GM12864 (cell line): Measurements from ENCODE around the gene TEKT5.

Source experiments
- DNase-seq: peaks from one replicate; pipeline ENCODE4 v3.0.0-alpha.2; 2011; ENCODE audit warnings: low read depth
- H3K4me3 ChIP-seq: 2 replicates; pipeline ENCODE4 v1.5.1; 2011; ENCODE audit warnings: mild to moderate bottlenecking, low read depth, low read length, control low read depth
- TF ChIP-seq, protein P1 (sequence below): IDR thresholded peaks from 2 replicates; pipeline ENCODE4 v1.5.1; 2011; ENCODE audit warnings: low read depth, mild to moderate bottlenecking, moderate library complexity, low read length, control low read depth, inconsistent platforms; ENCODE audit errors: missing control alignments

The TEKT5 gene

DNA sequence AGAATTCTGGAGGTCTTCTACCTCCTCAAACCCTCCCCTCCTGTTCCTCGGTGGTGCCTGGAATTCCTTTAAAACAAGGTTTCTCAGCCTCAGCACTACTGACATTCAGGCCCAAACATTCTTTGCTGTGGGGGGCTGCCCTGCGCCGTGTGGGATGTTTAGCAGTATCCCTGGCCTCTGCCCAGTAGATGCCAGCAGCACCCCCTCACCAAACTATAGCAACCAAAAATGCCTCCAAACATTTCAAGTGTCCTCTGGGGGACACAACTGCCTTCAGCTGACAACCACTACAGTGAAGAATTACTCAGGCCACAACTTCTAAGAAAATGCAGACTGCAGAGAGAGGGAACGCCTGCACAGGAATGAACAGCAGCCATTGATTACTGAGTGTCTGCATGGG, 28.4 kb downstream of the TEKT5 start:
- DNase-seq: no peak
- no peak overlapping the region for H3K4me3 ChIP-seq
- TF ChIP-seq, protein P1, sequence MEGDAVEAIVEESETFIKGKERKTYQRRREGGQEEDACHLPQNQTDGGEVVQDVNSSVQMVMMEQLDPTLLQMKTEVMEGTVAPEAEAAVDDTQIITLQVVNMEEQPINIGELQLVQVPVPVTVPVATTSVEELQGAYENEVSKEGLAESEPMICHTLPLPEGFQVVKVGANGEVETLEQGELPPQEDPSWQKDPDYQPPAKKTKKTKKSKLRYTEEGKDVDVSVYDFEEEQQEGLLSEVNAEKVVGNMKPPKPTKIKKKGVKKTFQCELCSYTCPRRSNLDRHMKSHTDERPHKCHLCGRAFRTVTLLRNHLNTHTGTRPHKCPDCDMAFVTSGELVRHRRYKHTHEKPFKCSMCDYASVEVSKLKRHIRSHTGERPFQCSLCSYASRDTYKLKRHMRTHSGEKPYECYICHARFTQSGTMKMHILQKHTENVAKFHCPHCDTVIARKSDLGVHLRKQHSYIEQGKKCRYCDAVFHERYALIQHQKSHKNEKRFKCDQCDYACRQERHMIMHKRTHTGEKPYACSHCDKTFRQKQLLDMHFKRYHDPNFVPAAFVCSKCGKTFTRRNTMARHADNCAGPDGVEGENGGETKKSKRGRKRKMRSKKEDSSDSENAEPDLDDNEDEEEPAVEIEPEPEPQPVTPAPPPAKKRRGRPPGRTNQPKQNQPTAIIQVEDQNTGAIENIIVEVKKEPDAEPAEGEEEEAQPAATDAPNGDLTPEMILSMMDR: no peak

DNA sequence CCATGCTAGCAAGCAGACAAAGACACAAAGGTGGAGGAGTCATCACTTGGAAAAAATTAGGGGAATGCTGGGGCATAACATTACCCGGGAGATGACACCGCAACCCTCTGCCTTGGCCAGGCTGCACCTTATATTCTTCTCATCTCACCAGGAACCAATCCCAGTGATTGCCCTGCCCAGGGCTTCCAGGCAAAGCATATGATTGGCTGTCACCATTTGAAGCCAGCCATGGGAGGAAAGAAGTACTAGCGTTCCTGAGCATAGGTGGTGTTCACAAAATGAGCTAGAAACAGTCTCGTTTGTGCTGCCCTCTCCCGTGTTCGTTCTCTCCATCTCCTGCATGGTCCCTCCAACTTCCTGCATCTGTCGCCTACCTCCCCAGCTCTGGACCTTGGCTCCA, 29.6 kb downstream of the TEKT5 start:
- DNase-seq: no peak
- TF ChIP-seq, protein P1: no peak
- no peak overlapping the region for H3K4me3 ChIP-seq

DNA sequence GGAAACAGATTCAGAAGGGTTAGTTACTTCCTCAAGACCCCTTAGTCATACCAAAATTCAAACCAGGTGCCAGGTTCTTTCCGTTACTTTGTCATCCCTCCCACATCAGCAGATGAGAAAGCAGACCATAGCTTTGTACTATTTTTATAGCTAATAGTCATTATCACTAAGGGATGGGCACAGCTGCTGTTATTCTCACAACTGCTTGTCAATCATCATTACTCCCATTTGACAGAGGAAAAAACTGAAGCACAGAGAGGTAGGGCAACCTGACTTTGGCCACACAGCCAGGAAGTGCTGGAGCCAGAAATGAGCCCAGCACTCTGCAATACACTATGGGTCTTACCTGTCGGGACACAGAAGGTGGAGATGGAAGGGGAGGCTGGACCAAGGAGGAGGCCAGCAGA, 30.0 kb downstream of the TEKT5 start:
- H3K4me3 ChIP-seq: no peak overlapping the region
- TF ChIP-seq, protein P1: no peak
- no peak for DNase-seq

DNA sequence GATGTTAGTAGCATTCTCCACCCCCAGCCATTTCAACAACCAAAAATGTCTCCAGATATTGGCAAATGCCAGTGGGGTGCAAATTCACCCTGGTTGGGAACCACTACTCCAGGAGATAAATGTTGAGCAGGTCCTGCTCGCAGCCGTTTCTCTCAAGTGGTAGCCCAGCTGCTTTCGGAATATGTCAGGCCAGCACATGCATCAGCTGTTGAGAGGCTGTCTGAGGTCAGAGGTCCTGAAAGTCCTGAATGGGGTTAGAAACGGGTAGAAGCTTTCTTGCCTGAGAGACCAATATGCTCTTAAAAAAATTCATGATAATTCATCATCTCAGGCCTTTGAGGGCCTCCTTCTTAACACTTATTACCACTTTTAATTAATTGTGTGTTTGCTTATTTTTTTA, 31.0 kb downstream of the TEKT5 start:
- DNase-seq: no peak
- H3K4me3 ChIP-seq: no peak overlapping the region
- TF ChIP-seq, protein P1: no peak

DNA sequence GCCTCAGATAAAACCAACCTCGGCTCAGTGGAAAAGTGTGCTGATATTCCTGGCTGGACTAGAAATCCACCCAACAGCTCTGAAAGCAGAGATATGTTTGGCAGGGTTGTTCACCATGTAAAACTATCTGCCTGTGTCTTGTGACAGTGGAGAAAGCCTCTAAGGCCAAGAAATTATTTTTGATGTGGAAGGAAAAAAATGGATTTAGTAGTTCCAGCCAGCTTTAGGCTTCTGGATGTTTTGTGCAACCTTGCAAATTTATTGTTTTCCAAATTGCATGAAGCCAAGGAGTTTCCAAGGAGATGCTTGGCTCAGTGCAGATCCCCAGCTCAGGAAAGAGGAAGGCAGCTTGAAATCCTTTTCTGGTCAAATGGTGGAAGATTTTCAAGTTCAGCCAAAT, 31.6 kb downstream of the TEKT5 start:
- DNase-seq: no peak
- TF ChIP-seq, protein P1: no peak
- no peak overlapping the region for H3K4me3 ChIP-seq

DNA sequence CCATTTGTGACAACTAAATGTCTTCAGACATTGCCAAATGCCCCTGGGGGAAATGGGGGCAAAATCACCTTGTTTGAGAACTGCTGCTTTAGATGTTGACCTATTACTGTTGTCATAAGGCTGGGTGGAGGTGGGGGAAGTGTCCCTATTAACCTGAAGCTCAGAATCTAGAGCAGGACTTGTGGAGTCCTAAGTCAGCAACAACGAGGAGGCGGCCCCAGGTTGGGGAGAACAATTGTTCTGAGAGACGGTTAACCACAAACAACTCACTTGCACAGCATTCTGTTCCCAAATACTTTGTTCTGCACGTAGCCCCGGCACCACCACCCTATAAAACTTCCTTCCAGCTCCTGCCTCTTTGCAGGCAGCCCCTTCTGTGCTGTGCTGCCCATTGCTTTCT, 32.5 kb downstream of the TEKT5 start:
- TF ChIP-seq, protein P1: no peak
- H3K4me3 ChIP-seq: no peak overlapping the region
- DNase-seq: no peak

DNA sequence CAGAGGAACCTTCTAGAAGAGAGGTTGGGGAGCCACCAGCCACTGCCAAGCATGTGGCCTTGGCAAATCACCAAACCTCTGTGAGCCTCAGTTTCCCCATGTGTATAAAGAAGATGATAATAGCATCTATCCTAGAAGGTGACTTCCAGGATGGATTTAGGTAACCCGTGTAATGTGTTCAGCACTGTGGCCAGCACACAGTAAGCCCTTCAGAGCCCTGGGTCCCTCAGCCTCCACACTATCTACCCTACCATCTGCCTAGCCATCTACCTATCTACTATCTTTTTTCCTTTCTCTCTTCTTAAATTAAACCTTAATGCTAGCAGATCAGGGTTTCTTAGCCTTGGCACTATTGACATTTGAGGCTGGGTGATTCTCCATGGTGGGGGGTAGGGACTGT, 33.0 kb downstream of the TEKT5 start:
- TF ChIP-seq, protein P1: no peak
- no peak for DNase-seq

More for the DNA sequence above, 33.0 kb downstream of the TEKT5 start:
- H3K4me3 ChIP-seq: no peak overlapping the region
